Activated CD8-positive, alpha-beta memory T cell treated with anti-CD3 and anti-CD28 coated beads for 24 hours (primary cell): ENCODE measurements around the gene CYP17A1.
A peak's percentile ranks its signal among the peaks of the same experiment; 100 is the strongest.

Source experiments
- DNase-seq: peaks from one replicate; pipeline ENCODE4 v3.0.0-alpha.2; 2020

Gene CYP17A1

GRCh38 chr10:102801978-102802377 is 35.2 kb downstream of the CYP17A1 start:
- DNase-seq, result no peak

GRCh38 chr10:102801496-102801895 is 35.7 kb downstream of the CYP17A1 start:
- DNase-seq, result no peak

- no peak for DNase-seq
These were observed 36.4 kb downstream of the CYP17A1 start for GRCh38 chr10:102800611-102801335.

GRCh38 chr10:102799691-102800471 is 37.3 kb downstream of the CYP17A1 start:
- DNase-seq, result no peak

GRCh38 chr10:102796407-102797176 is 40.6 kb downstream of the CYP17A1 start:
- DNase-seq, result peak; percentile 73

GRCh38 chr10:102795453-102796406 is 41.5 kb downstream of the CYP17A1 start:
- DNase-seq, result no peak

- DNase-seq, result no peak
These were observed 45.3 kb downstream of the CYP17A1 start for GRCh38 chr10:102791754-102792395.

GRCh38 chr10:102785818-102786217 is 51.4 kb downstream of the CYP17A1 start:
- no peak for DNase-seq

- no peak for DNase-seq
These were observed 53.6 kb downstream of the CYP17A1 start for GRCh38 chr10:102783568-102783967.

GRCh38 chr10:102782673-102783551 is 54.3 kb downstream of the CYP17A1 start:
- no peak for DNase-seq

GRCh38 chr10:102781921-102782557 is 55.2 kb downstream of the CYP17A1 start:
- no peak for DNase-seq

GRCh38 chr10:102781090-102781920 is 55.9 kb downstream of the CYP17A1 start:
- DNase-seq, result no peak
